IMR-90 (cell line): ENCODE data around the gene ZNF232. TPM values are rescaled to one million over a fixed set of nuclear protein-coding genes. Genes with fewer than 3 reads are reported as not detected.
A peak's percentile ranks its signal among the peaks of the same experiment; 100 is the strongest.
"Not testable (repeated sequence)": the region's sequence is repeated elsewhere in the genome, so short reads cannot be mapped to it uniquely, and the experiment has no call there.

Experiments
- ATAC-seq: fragments of 200-7000 bp; cut with Tn5 transposase; 2 replicates; pipeline ENCODE4 v1.9.1; 2020; ENCODE audit warnings: low read depth, mild to moderate bottlenecking, moderate library complexity
- BruUV-seq: library from RNA; stranded (reverse); fragments of 400-500 nt; replicated peaks from 2 replicates; lab custom pipeline; 2021; lab: Mats Ljungman, UMichigan
- CTCF ChIA-PET: fragments of 300-600 bp; formaldehyde crosslinking; extraction: SDS; loops from one replicate; lab custom pipeline; 2021; ENCODE audit warnings: antibody characterized with exemption; lab: Yijun Ruan, JAX
- POLR2A ChIA-PET: fragments of 300-600 bp; sonication (Branson Sonifier 250); formaldehyde crosslinking; loops from one replicate; lab custom pipeline; 2022; ENCODE audit warnings: antibody characterized with exemption; ENCODE audit not compliant: unreplicated experiment; lab: Charles Lee
- DNase-seq: peaks from one replicate; pipeline ENCODE4 v3.0.0; 2013
- H2AFZ ChIP-seq: replicated peaks from 2 replicates; pipeline ENCODE3; 2013; ENCODE audit warnings: low read length, mild to moderate bottlenecking; ENCODE audit not compliant: poor library complexity
- H2AK5ac ChIP-seq: 2 replicates; pipeline ENCODE4 v1.6.1; 2013; ENCODE audit warnings: low read depth, low read length, inconsistent platforms
- H2AK9ac ChIP-seq: replicated peaks from 2 replicates; pipeline ENCODE3; 2013; ENCODE audit warnings: mild to moderate bottlenecking, low read depth, low read length, moderate library complexity; ENCODE audit not compliant: poor library complexity
- H2BK120ac ChIP-seq: 2 replicates; pipeline ENCODE4 v1.6.1; 2013; ENCODE audit warnings: low read depth, low read length, inconsistent platforms
- H2BK15ac ChIP-seq: 3 replicates; pipeline ENCODE4 v1.6.1; 2013; ENCODE audit warnings: low read depth, low read length, inconsistent platforms
- H2BK20ac ChIP-seq: 2 replicates; pipeline ENCODE4 v1.6.1; 2013; ENCODE audit warnings: low read depth, mild to moderate bottlenecking, inconsistent platforms, low read length, moderate library complexity
- H2BK5ac ChIP-seq: 2 replicates; pipeline ENCODE4 v1.6.1; 2013; ENCODE audit warnings: mild to moderate bottlenecking, low read depth, low read length, inconsistent platforms; ENCODE audit not compliant: poor library complexity, severe bottlenecking
- H3K14ac ChIP-seq: replicated peaks from 2 replicates; pipeline ENCODE4 v1.6.1; 2013; ENCODE audit warnings: low read depth, low read length, inconsistent platforms
- H3K18ac ChIP-seq: 2 replicates; pipeline ENCODE4 v1.6.1; 2013; ENCODE audit warnings: low read depth, low read length, control low read depth
- H3K23ac ChIP-seq: 2 replicates; pipeline ENCODE4 v1.6.1; 2013; ENCODE audit warnings: low read depth, low read length, inconsistent platforms
- H3K27ac ChIP-seq: 2 replicates; pipeline ENCODE4 v1.5.1; 2013; ENCODE audit warnings: mild to moderate bottlenecking, control low read depth, low read length; ENCODE audit not compliant: insufficient read depth
- H3K27me3 ChIP-seq: 2 replicates; pipeline ENCODE4 v1.6.1; 2013; ENCODE audit warnings: low read length; ENCODE audit not compliant: control insufficient read depth, insufficient read depth
- H3K36me3 ChIP-seq: 2 replicates; pipeline ENCODE4 v1.6.1; 2013; ENCODE audit warnings: low read length, mixed read lengths; ENCODE audit not compliant: control insufficient read depth, insufficient read depth
- H3K4ac ChIP-seq: 2 replicates; pipeline ENCODE4 v1.6.1; 2013; ENCODE audit warnings: low read depth, low read length, inconsistent platforms
- H3K4me1 ChIP-seq: 2 replicates; pipeline ENCODE4 v1.6.1; 2013; ENCODE audit warnings: low read length, mixed read lengths; ENCODE audit not compliant: control insufficient read depth, insufficient read depth
- H3K4me2 ChIP-seq: 2 replicates; pipeline ENCODE4 v1.6.1; 2013; ENCODE audit warnings: low read depth, mild to moderate bottlenecking, control low read depth, low read length, moderate library complexity
- H3K4me3 ChIP-seq: 2 replicates; pipeline ENCODE4 v1.5.1; 2013; ENCODE audit warnings: low read depth, mild to moderate bottlenecking, control low read depth, low read length, moderate library complexity; ENCODE audit not compliant: insufficient read depth
- H3K56ac ChIP-seq: 2 replicates; pipeline ENCODE4 v1.6.1; 2013; ENCODE audit warnings: low read length, inconsistent platforms; ENCODE audit not compliant: insufficient read depth; ENCODE audit errors: extremely low read depth
- H3K79me1 ChIP-seq, 2 experiments: 2 replicates each; pipeline ENCODE4 v1.6.1; 2013; ENCODE audit warnings: low read length in 2 of 2, inconsistent platforms in 1 of 2, low read depth in 1 of 2
- H3K9ac ChIP-seq: 2 replicates; pipeline ENCODE4 v1.6.1; 2013; ENCODE audit warnings: low read depth, low read length, control low read depth
- H3K9me1 ChIP-seq: 2 replicates; pipeline ENCODE4 v1.6.1; 2013; ENCODE audit warnings: low read length, inconsistent platforms; ENCODE audit not compliant: insufficient read depth
- H3K9me3 ChIP-seq: 2 replicates; pipeline ENCODE4 v1.6.1; 2013; ENCODE audit warnings: low read length; ENCODE audit not compliant: control insufficient read depth, insufficient read depth
- H4K20me1 ChIP-seq: 2 replicates; pipeline ENCODE4 v1.6.1; 2013; ENCODE audit warnings: low read length, inconsistent platforms; ENCODE audit not compliant: insufficient read depth
- H4K5ac ChIP-seq: 2 replicates; pipeline ENCODE4 v1.6.1; 2013; ENCODE audit warnings: mild to moderate bottlenecking, low read depth, low read length, control low read depth
- H4K8ac ChIP-seq, 2 experiments: 2 replicates each; pipeline ENCODE4 v1.6.1; 2013; ENCODE audit warnings: low read depth in 2 of 2, low read length in 2 of 2, control low read depth in 1 of 2, inconsistent platforms in 1 of 2
- H4K91ac ChIP-seq: 2 replicates; pipeline ENCODE4 v1.6.1; 2013; ENCODE audit warnings: low read depth, low read length, inconsistent platforms; ENCODE audit not compliant: insufficient read depth
- NFE2L2 ChIP-seq: fragments of 150-350 bp; IDR thresholded peaks from 2 replicates; pipeline ENCODE4 v1.6.1; 2016; ENCODE audit warnings: low read depth, mild to moderate bottlenecking, low read length
- WGBS, 2 experiments: methylation state at CpG; one replicate each; pipeline versions ENCODE4 v1.1.5 to v1.1.7; 2013; ENCODE audit warnings: missing lambda C conversion rate in 2 of 2; ENCODE audit not compliant: insufficient read length in 1 of 2; ENCODE audit errors: extremely low coverage in 2 of 2; 5-methylcytosine and 5-hydroxymethylcytosine counted together
- dilution Hi-C: fragments of 300-500 bp; cut with HindIII; formaldehyde crosslinking; loops from one replicate; pipeline ENCODE4 v1.14.3; 2018; ENCODE audit warnings: low sequenced_read_pairs; ENCODE audit not compliant: unreplicated experiment
- in situ Hi-C: fragments of 300-500 bp; cut with MboI; formaldehyde crosslinking; loops from 3 replicates; pipeline ENCODE4 v1.14.3; 2019; ENCODE audit warnings: low sequenced_read_pairs, inconsistent platforms, mixed read lengths
- intact Hi-C: fragments of 100-400 bp; cut with micrococcal nuclease; formaldehyde crosslinking; loops from 2 replicates; pipeline ENCODE4 v1.10.0; 2022
- polyA plus RNA-seq, 3 experiments: library from polyadenylated mRNA; depleted of rRNA; stranded (reverse); fragments of >200 nt; gene quantifications; 2 replicates each; pipeline ENCODE4 v1.2.3, GENCODE V29; 2012; ENCODE audit warnings: low replicate concordance in 1 of 3
- total RNA-seq: library from RNA; depleted of rRNA; stranded (reverse); fragments of >200 nt; gene quantifications from 2 replicates; pipeline ENCODE4 v1.2.3, GENCODE V29; 2012

ZNF232 gene
- total and polyA plus RNA-seq, 2 of the 4 experiments (the other 2 are of a cell fraction), result 3.2 to 6.5 TPM

DNA sequence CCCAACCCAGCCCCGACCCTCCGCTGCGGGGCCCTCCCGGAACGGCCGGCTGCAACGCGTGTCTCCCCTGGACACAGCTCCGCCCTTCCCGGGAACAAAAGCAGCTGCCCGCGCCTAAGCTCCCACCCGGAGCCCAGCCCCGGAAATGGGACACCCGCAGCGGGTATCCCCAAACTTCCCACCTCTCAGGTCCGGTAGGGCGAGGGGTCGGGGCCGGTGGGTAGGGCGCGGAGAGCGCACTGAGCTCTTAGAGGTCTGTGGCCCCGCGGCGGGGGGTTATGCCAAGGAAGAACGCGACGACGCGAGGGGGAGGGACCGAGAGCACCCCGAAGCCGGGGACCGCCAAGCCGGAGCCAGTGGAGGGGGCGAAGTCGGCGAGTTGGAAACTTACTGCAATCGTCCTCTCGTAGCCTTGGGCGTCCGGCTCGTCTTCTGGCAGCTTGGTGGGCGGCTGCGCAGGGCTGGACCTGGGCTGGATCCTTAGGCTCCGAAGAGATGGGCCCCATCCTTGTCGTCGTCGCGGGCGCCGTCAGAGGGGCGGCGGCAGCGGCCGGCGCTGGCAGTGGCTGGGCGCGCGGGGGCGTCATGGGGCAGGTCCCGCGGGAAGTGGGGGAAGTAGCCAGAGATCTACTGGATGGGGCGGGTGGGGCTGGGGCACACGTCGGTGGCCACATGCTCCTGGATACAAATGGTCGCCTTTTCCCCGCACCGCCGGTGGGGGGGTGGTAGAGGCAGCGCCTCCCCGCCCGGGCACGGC, 11.1 kb upstream of the ZNF232 start (continued):
- TF ChIP-seq NFE2L2, result no peak

DNA sequence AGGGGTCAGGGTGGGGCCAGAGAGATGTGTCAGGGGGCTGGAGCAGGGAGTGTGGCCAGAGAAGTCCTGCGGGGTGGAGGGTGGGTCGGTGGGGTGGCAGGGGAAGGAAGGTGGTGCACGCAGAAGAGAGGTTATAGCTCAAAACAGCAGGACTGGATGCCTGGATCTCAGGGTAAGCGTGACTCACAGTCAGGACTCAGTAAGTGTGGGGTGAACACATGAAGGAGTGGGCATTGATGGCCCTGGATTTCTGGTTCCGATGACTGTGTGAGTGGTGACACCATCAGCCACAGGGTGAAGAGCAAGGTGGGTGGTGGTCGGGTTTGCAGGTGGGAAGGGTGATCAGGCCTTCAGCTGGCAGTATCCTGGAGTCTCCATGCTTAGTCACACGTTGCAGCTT, 10.4 kb upstream of the ZNF232 start:
- H3K56ac ChIP-seq, BruUV-seq, H3K79me1 ChIP-seq, H4K91ac ChIP-seq, H3K9me3 ChIP-seq, H3K18ac ChIP-seq, DNase-seq, intact Hi-C loops, H2BK5ac ChIP-seq, H3K4me3 ChIP-seq, in situ Hi-C loops, H2AK5ac ChIP-seq, H3K9me1 ChIP-seq, dilution Hi-C loops, H3K27ac ChIP-seq, POLR2A ChIA-PET, H2BK15ac ChIP-seq, H3K4me1 ChIP-seq, H3K14ac ChIP-seq, H2BK20ac ChIP-seq, ATAC-seq, H2BK120ac ChIP-seq, H3K9ac ChIP-seq, H2AK9ac ChIP-seq, H4K20me1 ChIP-seq, H3K4ac ChIP-seq, H3K23ac ChIP-seq, H4K5ac ChIP-seq, H3K36me3 ChIP-seq: not testable (repeated sequence)
- WGBS, 2 experiments, result 100% methylated on average over 1 of the region's 7 CpGs; no CpG with 5 or more reads in 1 of the 2 experiments
- Histone ChIP-seq H3K4me2 (peak overlapping the region; percentile 46; the same call in 1 of the 2 replicates), H4K8ac (0 out of 4 replicates have a peak overlapping the region, but pooled peaks of 1 of the 2 experiments have one; percentile 74), H3K27me3 (peaks cover 43% of the 10 kb centered on the region), H2AFZ (peak overlapping the region; percentile 58)
- CTCF ChIA-PET, result interaction anchor here (0.6 kb wide), 1 partner anchor 1502 kb away, joined by 4 read pairs; no protein-coding TSS in a partner anchor
